HG03520 (cell line): ENCODE results near the gene GNPDA1.

ENCODE experiments used
- ATAC-seq: cut with Tn5 transposase; IDR thresholded peaks from one replicate; pipeline ENCODE4 v1.9.1; 2021; ENCODE audit warnings: mild to moderate bottlenecking, moderate library complexity; ENCODE audit not compliant: unreplicated experiment

Gene GNPDA1

DNA sequence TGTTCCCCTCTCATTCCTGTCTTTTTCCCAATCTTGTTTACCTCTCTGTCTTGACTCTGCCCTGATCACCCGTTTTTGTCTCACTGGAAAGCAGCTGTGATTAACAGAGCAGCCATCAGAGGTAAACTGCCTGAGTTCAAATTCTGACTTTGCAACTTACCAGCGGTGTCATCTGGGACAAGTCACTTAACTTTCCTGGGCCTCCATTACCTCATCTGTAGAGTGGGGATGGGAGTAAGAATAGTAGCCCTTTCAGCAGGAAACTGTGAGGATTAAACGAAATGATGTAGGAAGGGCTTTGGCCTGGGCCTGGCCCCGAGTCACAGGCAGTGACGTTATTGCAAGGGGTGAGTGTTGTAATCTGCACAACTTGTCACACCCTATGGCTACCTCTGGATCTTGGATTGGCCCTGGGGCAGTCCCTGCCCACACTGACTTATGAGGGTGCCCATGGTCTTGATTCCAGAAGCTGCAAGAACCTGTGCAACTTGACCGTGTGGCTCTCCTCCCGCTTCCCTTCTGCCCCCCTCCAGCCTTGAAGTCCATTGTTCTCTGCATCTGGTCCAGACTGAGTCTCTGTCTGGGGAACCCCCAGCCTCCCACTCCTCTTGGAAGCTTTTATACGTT lies 54.2 kb downstream of the GNPDA1 start:
- ATAC-seq, result no peak

DNA sequence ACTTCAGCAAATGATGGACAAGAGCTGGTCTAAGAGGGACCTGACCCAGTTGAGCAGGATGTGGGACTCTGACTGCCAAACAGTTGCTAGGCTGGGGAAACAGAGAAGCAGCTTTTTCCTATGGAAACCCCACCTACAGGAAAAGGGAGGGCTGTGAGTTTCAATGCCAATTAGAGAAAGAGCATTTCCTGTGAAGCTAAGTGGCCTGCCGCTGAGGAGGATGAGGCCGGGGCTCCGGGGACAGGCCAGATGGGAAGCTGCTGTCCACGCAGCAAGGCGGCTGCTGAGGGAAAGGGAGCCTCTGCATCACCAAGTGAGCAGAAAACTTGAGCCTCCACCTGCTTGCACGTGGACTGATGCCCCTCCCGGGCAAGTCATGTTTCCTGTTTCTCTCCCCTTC lies 54.7 kb downstream of the GNPDA1 start, which contains the start of gene PCDH12:
Gene PCDH12 (minus strand): TSS at position 90 of the 400 bp plus-strand sequence. CDS start 351 bp downstream, outside the sequence.
- ATAC-seq, result no peak

DNA sequence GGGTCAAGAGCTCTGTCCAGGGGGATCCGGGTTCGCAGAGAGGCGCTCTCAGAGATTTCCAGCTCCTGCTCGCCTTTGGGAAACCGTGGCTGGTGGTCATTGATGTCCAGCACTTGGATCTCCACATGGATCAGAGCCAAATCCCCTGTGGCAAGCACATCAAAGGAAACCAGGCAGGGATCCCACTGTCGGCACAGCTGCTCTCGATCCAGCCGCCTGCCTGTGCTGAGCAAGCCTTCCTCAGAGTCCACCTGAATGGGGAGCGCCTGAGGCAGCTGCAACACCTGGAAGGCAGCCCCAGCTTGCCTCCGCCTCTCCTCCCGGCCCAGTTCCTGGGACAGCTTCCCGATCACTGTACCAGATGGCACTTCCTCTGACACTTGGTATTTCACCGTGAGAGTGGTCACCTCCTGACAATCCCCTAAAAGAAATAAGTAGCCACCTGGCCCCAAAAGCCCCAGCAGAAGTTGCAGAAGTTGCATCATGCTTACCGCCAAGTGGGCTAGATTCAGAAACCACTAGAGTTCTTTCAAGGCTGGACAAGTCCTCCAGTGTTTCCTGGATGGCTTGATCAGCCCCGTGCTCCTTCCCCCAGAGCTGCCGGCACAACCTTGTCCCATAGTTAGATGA lies 55.3 kb downstream of the GNPDA1 start:
- ATAC-seq, result no peak

DNA sequence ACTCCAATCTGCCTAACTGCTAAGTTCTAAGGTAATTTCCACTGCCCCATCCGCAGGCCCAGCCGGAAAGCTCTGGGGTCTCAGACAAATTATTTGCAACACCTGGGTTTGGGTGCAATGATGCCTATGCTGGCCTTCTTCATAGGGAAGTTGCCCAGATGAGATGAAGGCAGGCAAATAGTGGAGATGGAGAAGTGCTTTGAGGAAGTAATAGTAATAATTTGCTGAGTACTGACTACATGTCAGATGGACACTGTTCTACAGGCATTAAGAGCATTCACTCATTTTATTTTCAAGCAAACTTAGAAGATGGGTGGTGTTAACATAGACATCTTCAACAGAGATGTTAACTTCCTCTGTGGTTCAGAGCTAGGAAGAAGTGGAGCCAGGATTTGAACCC lies 58.6 kb downstream of the GNPDA1 start:
- no peak for ATAC-seq

DNA sequence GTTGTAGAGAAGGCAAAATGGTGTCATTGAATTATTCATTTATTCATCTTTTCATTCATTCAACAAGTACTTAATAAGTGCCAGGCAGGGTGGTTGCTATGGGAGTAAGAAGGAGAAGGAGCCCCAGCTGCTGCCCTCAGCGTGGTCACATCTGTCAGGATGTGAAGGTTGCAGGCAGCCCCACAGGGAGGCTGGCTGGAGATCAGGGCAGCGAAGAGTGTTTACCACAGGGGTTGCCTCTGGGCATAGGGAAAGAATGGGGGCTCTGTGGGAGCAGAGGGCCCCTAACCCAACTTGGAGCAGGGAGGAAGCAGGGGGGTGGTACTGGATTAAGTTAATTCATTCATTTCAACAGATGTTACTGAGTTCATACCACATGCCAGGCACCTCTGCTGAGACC lies 60.8 kb downstream of the GNPDA1 start:
- no peak for ATAC-seq

DNA sequence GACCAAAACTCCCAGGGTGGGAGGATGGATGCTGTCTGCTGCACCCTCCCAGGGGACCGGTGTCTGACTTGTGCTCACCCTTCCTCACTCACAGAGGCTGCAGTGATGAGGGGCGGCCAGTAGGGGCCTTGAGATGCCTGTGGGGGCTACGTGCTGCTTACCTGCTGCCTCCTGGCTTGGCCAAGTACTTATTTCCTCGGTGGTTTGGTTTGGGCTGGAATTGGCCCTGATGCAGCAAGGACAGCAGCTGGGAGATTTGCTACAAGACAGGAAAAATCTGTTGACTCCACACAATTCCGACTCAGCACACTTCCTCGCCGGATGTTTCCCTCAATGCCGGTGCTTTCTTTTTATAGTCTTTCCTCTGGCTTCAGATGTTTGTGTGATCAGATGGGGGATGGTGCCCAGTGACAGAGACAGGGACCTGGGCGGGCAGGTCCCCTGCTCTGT lies 61.5 kb downstream of the GNPDA1 start:
- peak; percentile 82 for ATAC-seq
